Measurements from ENCODE around the gene CELF2.

CELF2 gene

DNA sequence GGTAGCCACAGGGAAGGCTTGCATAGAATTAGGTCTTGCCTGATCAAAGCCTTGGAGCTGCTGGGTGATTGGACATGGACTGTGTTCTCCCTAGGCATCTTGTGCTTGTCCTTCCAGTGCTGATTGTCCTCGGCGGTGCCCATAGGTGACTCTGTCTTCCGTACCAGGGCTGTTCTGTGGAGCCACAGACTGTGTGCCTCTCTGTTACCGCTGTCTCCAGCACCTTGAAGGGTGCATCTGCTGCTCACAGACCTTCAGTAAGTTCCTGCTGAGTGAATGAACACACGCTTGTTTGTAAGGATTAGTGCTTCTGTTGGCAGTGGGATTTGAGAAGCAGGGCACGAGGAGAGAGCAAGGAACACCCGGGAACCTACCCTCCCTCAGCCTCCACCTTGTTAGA lies 116.7 kb downstream of the CELF2 start:
- DNase-seq (ENCODE audit: low read depth): no peak

- DNase-seq (ENCODE audit: low read depth): no peak
These were observed 118.0 kb downstream of the CELF2 start for GRCh38 chr10:11135709-11136108.

- no peak for DNase-seq (ENCODE audit: low read depth)
These were observed 120.8 kb downstream of the CELF2 start for GRCh38 chr10:11138314-11139033.

DNA sequence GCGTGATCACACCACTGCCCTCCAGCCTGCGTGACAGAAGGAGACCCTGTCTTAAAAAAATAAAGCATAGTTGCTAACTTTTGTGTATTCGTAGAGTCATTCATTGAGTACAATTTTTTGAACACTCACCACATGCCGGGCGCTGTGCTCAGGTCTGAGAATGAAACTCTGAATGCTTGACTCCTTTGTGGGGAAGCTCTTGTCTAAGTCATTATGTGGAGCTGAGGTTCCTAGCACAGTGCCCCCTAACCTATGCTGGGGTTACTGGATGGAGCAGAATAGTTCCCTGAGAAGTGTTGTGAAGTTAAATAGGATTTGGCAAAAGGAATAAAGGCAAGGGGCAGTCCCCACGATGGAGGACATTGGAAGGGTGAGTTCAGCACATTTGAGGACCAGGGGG lies 123.3 kb downstream of the CELF2 start:
- DNase-seq (ENCODE audit: low read depth): no peak

GRCh38 chr10:11141571-11142091 lies 124.0 kb downstream of the CELF2 start:
- DNase-seq (ENCODE audit: low read depth): no peak

DNA sequence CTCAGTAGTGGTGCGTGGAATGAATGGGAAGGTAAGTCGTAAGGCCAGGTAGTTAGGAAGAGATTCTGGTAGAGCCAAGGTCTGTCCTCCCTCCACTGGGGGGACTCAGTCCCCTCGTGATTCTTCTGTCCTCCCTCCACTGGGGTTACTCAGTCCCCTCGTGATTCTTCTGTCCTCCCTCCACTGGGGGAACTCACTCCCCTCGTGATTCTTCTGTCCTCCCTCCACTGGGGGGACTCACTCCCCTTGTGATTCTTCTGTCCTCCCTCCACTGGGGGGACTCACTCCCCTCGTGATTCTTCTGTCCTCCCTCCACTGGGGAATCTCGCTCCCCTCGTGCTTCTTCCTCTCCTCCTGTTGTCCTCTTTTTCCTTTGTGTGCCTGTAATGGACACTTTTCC lies 125.1 kb downstream of the CELF2 start:
- DNase-seq (ENCODE audit: low read depth): no peak

DNA sequence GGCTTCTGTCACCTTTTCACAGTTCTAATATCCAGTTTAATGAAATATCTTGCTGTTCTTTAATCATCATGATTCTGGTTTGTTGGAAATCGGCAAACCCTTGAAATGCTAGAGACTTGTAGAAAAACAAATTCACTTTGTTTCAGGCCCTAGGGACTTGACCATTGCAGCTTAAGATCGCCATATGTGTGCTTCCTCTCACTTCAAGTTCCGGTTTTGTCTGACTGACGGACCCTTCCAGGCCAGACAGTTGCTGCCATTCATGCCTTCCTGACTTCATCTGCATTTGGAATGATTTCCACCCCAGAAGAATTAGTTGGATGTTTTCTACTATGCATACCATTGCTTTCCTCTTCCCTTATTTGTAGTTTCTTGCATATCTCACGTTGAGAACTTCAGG lies 125.6 kb downstream of the CELF2 start:
- DNase-seq (ENCODE audit: low read depth): no peak

DNA sequence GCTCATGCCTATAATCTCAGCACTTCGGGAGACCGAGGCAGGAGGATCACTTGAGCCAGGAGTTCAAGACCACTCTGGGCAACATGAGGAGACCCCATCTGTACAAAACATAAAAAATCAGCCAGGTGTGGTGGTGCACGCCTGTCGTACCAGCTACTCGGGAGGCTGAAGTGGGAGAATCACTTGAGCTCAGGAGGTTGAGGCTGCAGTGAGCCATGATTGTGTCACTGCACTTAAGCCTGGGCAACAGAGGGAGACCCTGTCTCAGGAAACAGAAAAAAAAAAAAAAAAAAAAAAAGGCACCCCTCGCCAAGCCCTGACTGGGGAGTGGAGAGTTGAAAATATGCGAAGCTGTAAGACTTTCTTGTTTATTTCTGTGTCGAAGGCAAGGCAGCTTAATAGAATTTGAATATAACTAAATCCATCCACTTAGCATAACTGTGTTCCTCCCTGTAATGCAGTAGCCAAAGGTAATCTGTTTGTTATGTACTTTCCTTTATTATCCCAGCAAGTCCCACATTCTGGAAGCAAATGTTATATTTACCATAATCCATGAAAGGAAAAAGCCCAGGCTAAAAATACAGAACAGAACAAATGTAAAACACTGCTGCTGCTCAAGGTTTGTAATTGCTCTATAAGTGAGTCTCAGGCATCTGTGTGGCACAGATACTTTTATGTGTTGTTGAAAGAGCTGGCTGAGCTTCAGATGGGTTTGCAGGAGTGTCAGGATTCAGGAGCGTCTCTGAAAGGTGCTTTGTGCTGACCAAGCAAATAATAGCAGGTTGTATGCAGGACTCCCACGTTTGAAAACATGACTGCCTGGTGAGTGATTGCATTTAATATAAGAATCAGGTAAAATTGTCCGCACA lies 127.2 kb downstream of the CELF2 start:
- DNase-seq (ENCODE audit: low read depth): no peak

DNA sequence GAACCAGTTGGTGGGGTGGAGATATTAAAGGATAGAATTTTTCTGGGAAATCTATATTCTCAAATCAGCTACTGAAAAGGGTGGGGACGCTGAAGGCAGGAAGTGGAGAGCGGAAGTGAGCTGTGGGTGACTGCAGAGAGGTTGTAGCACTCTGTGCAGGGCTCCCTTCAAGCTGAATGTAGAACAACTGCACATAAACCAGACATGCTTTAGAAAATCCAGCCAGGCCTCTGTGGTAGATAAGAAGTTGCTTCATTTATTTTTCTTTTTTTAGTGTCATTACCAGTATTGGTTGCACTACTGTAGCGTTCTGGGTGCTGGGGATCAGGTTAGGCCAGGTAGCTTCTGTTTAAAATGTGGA lies 127.8 kb downstream of the CELF2 start:
- DNase-seq (ENCODE audit: low read depth): no peak

GRCh38 chr10:11146402-11147171 lies 128.9 kb downstream of the CELF2 start:
- no peak for DNase-seq (ENCODE audit: low read depth)

- no peak for DNase-seq (ENCODE audit: low read depth)
These were observed 130.1 kb downstream of the CELF2 start for GRCh38 chr10:11147722-11148121.

DNA sequence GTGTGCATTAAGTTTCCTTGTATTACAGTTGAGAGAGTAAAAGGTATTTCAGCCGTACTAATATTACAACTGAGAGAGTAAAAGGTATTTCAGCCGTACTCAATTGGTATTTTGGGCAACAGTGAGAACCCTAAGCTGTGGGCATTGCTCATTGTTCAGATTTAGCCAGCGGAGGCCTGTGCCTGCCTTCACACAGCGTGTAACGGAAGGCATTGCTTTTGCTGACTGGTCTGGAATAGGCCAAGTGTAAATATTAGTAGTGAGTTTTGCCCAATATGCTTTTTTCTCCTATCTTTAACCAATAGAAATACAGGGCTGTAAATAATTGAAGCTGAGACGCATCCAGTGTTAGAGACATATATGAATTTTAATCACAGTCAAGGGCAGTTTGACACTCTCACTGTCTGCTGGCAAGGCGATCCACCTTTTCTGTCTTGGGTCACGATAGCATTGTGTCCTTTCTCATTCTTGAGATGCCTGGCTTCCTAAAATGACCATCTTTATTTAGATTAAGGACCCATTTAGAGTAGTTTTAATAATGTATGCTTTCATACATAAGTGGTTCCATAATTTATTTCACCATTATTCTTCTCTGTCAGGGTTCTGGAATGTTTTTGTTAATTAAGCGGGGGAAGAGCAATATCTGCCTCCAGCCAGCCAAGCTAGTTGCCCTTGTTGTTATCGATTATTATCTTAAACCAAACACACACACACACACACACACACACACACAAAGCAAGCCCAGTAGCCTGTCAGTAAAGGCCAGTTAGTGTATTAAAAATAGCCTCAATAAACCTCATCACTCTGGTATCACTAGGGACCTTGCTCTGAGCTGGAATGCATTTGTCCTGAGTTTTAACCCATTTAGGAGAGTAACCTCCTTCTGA lies 130.7 kb downstream of the CELF2 start:
- no peak for DNase-seq (ENCODE audit: low read depth)

DNA sequence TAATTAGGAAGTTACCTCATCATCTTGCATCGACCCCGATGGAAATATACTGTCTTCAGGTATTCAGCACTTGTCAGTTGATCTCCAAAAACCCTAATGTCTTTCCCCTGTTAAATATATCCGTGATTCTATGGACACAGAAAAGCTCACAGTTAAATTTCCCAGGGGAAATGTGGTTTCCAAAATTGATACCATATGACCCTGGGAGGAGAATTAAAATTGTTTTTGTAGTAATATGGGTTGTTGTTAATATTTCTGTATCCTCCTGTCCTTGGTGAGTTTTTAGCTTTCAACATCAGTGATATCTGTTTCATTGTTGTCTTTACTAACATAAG lies 132.1 kb downstream of the CELF2 start:
- DNase-seq (ENCODE audit: low read depth): no peak

DNA sequence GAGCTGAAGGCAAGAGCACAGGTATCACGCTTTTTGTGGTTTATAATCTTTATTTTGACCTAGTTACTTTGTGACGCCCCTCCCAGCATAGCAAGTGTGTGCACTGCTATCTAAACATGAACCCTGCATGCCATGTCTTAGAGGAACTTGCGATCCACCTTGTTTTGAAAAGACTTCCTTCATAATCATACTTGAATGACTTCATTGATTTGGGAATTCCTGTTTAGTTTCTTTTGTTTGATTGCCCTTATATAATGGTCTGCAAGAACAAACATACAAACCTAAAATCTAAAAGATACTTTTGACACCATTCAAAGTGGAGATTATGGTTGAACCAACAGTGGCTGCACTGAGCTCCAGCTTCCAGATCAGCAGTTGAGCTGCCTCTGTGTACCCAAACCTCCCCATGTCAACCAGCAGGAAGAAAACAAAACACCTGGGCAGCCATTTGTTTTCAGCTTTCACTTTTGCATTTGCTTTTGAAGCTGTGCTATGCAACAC lies 132.6 kb downstream of the CELF2 start:
- DNase-seq (ENCODE audit: low read depth): no peak

- no peak for DNase-seq (ENCODE audit: low read depth)
These were observed 133.3 kb downstream of the CELF2 start for GRCh38 chr10:11150879-11151415.

DNA sequence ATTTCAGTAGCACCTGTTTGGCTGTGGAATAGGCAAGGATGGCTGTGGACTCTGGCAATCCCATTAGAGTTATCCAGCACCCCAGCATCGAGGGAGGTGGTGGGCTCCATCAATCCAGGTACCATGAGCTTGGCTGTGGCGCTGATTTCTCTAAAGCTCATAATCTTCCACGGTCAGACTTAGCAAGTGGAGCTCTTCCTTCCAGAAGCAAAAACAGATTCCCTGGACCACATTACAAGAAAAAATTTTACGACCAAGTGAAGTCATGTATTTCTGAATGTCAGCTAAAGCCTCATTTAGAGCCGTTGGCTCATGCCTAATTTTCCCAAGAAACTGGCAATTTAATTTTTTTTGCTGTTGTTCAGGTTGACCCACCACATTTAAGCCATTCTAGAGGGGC lies 135.1 kb downstream of the CELF2 start:
- DNase-seq (ENCODE audit: low read depth): no peak

- no peak for DNase-seq (ENCODE audit: low read depth)
These were observed 135.6 kb downstream of the CELF2 start for GRCh38 chr10:11153245-11153644.

GRCh38 chr10:11153766-11154165 lies 136.1 kb downstream of the CELF2 start:
- no peak for DNase-seq (ENCODE audit: low read depth)

GRCh38 chr10:11154333-11154732 lies 136.7 kb downstream of the CELF2 start:
- no peak for DNase-seq (ENCODE audit: low read depth)

GRCh38 chr10:11154849-11155498 lies 137.3 kb downstream of the CELF2 start:
- DNase-seq (ENCODE audit: low read depth): no peak

- no peak for DNase-seq (ENCODE audit: low read depth)
These were observed 138.8 kb downstream of the CELF2 start for GRCh38 chr10:11156480-11156879.

Measured in activated T-cell treated with anti-CD3 and anti-CD28 coated beads for 48 hours (primary cell).